H1 (cell line): ENCODE results near the gene FXYD3. TPM values are rescaled to one million over a fixed set of nuclear protein-coding genes. Genes with fewer than 3 reads are reported as not detected.

Experiments used
- CTCF ChIA-PET: fragments of 300-600 bp; sonication (Branson Sonifier 250); formaldehyde crosslinking; loops from one replicate; lab custom pipeline; 2021; ENCODE audit not compliant: partially characterized antibody; lab: Charles Lee
- POLR2A ChIA-PET: fragments of 300-600 bp; sonication (Branson Sonifier 250); formaldehyde crosslinking; loops from one replicate; lab custom pipeline; 2021; ENCODE audit warnings: inconsistent platforms; ENCODE audit not compliant: partially characterized antibody; lab: Charles Lee
- DNase-seq, 2 experiments: peaks; one replicate each; pipeline versions ENCODE4 v3.0.0 to v3.0.0-alpha.2; 2010 to 2022; ENCODE audit warnings: low spot score in 2 of 2, low read depth in 1 of 2, mixed read lengths in 1 of 2
- FAIRE-seq: peaks from 2 replicates; lab custom pipeline; 2011; peaks lifted over from hg19 to GRCh38; lab: Jason Lieb, UNC
- H2AFZ ChIP-seq: 2 replicates; pipeline ENCODE4 v1.8.1; 2012; ENCODE audit warnings: low read length, inconsistent platforms
- H2AK5ac ChIP-seq: 2 replicates; pipeline ENCODE4 v1.6.1; 2013; ENCODE audit warnings: low read depth, low read length
- H2BK120ac ChIP-seq: replicated peaks from 2 replicates; pipeline ENCODE3; 2013; ENCODE audit warnings: low read depth, low read length, inconsistent platforms
- H2BK12ac ChIP-seq: 2 replicates; pipeline ENCODE4 v1.6.1; 2013; ENCODE audit warnings: low read depth, low read length
- H2BK15ac ChIP-seq: 2 replicates; pipeline ENCODE4 v1.6.1; 2013; ENCODE audit warnings: low read length
- H2BK20ac ChIP-seq: 2 replicates; pipeline ENCODE4 v1.6.1; 2013; ENCODE audit warnings: low read length
- H2BK5ac ChIP-seq: 2 replicates; pipeline ENCODE4 v1.6.1; 2013; ENCODE audit warnings: low read depth, low read length
- H3K14ac ChIP-seq: 2 replicates; pipeline ENCODE4 v1.6.1; 2013; ENCODE audit warnings: inconsistent platforms; ENCODE audit not compliant: insufficient read length
- H3K18ac ChIP-seq: 2 replicates; pipeline ENCODE4 v1.6.1; 2013; ENCODE audit warnings: low read length; ENCODE audit errors: extremely low read depth
- H3K23ac ChIP-seq: 2 replicates; pipeline ENCODE4 v1.6.1; 2013; ENCODE audit warnings: inconsistent platforms; ENCODE audit not compliant: insufficient read length
- H3K23me2 ChIP-seq: 2 replicates; pipeline ENCODE4 v1.6.1; 2013; ENCODE audit warnings: low read depth, low read length
- H3K27ac ChIP-seq: 2 replicates; pipeline ENCODE4 v1.6.1; 2011; ENCODE audit warnings: low read depth, low read length, inconsistent platforms
- H3K27me3 ChIP-seq, 4 experiments: replicated peaks in 1 of 4; 1 replicate in 1 of 4; 2 replicates in 3 of 4; pipeline versions ENCODE4 v1.6.1 to v1.8.1; 2011 to 2013; ENCODE audit warnings: low read length in 3 of 4, mild to moderate bottlenecking in 3 of 4, inconsistent platforms in 2 of 4, mixed read lengths in 2 of 4, moderate library complexity in 1 of 4; ENCODE audit not compliant: control insufficient read depth in 3 of 4, insufficient read depth in 3 of 4; ENCODE audit errors: extremely low read depth in 1 of 4
- H3K36me3 ChIP-seq, 4 experiments: 2 replicates each; pipeline versions ENCODE4 v1.6.1 to v1.8.1; 2011 to 2013; ENCODE audit warnings: mild to moderate bottlenecking in 4 of 4, low read length in 3 of 4, moderate library complexity in 2 of 4, control low read depth in 1 of 4, inconsistent platforms in 1 of 4; ENCODE audit not compliant: insufficient read depth in 4 of 4, control insufficient read depth in 2 of 4
- H3K4ac ChIP-seq: replicated peaks from 2 replicates; pipeline ENCODE3; 2013; ENCODE audit warnings: low read length, low read depth, mixed read lengths, inconsistent platforms; ENCODE audit not compliant: insufficient read length
- H3K4me1 ChIP-seq, 4 experiments: replicated peaks in 1 of 4; 1 replicate in 1 of 4; 2 replicates in 3 of 4; pipeline versions ENCODE4 v1.6.1 to v1.8.1; 2011 to 2013; ENCODE audit warnings: low read length in 3 of 4, inconsistent platforms in 2 of 4, mixed read lengths in 1 of 4; ENCODE audit not compliant: insufficient read depth in 4 of 4, control insufficient read depth in 3 of 4
- H3K4me2 ChIP-seq, 2 experiments: 2 replicates each; pipeline versions ENCODE4 v1.6.1 to v1.8.1; 2011 to 2013; ENCODE audit warnings: low read depth in 2 of 2, low read length in 2 of 2, control low read depth in 1 of 2, inconsistent platforms in 1 of 2, mild to moderate bottlenecking in 1 of 2; ENCODE audit not compliant: insufficient read depth in 1 of 2
- H3K4me3 ChIP-seq, 4 experiments: fragments of 200-600, 300-600 bp in 1 of 4; sonication (generic), shearing (Covaris generic), sonication (Bioruptor Twin) in 1 of 4; 2 replicates each; pipeline versions ENCODE4 v1.5.1 to v1.8.1; 2011 to 2016; ENCODE audit warnings: low read length in 4 of 4, low read depth in 3 of 4, control low read depth in 2 of 4, inconsistent platforms in 2 of 4, mild to moderate bottlenecking in 2 of 4, mixed read lengths in 1 of 4, moderate library complexity in 1 of 4; ENCODE audit not compliant: insufficient read depth in 2 of 4; ENCODE audit errors: extremely low read depth in 1 of 4
- H3K56ac ChIP-seq: replicated peaks from 2 replicates; pipeline ENCODE3; 2013; ENCODE audit warnings: low read depth, mild to moderate bottlenecking, mixed read lengths, low read length, inconsistent platforms; ENCODE audit not compliant: insufficient read length
- H3K79me1 ChIP-seq: 2 replicates; pipeline ENCODE4 v1.6.1; 2013; ENCODE audit warnings: low read depth, low read length, control low read depth
- H3K79me2 ChIP-seq, 2 experiments: 2 replicates each; pipeline versions ENCODE4 v1.6.1 to v1.8.1; 2012 to 2013; ENCODE audit warnings: low read length in 2 of 2, mild to moderate bottlenecking in 2 of 2, inconsistent platforms in 1 of 2; ENCODE audit not compliant: insufficient read depth in 2 of 2, control insufficient read depth in 1 of 2
- H3K9ac ChIP-seq, 4 experiments: replicated peaks in 1 of 4; 1 replicate in 1 of 4; 2 replicates in 3 of 4; pipeline versions ENCODE4 v1.6.1 to v1.8.1; 2011 to 2013; ENCODE audit warnings: low read depth in 3 of 4, low read length in 3 of 4, control low read depth in 2 of 4, mild to moderate bottlenecking in 2 of 4, moderate library complexity in 2 of 4, inconsistent platforms in 1 of 4; ENCODE audit errors: extremely low read depth in 1 of 4
- H3K9me3 ChIP-seq, 2 experiments: 2 replicates each; pipeline versions ENCODE4 v1.6.1 to v1.8.1; 2012 to 2013; ENCODE audit warnings: mild to moderate bottlenecking in 2 of 2, moderate library complexity in 2 of 2, control low read depth in 1 of 2, inconsistent platforms in 1 of 2, low read depth in 1 of 2, low read length in 1 of 2, mixed read lengths in 1 of 2; ENCODE audit not compliant: insufficient read depth in 2 of 2
- H4K20me1 ChIP-seq, 2 experiments: replicated peaks in 1 of 2; 2 replicates each; pipeline versions ENCODE3 to v1.8.1; 2011 to 2013; ENCODE audit warnings: inconsistent platforms in 2 of 2, low read length in 2 of 2, mild to moderate bottlenecking in 1 of 2; ENCODE audit not compliant: insufficient read depth in 2 of 2, control insufficient read depth in 1 of 2
- H4K5ac ChIP-seq: 2 replicates; pipeline ENCODE4 v1.6.1; 2013; ENCODE audit warnings: low read length, low read depth, mixed read lengths, inconsistent platforms; ENCODE audit not compliant: insufficient read length
- H4K8ac ChIP-seq: 2 replicates; pipeline ENCODE4 v1.8.0; 2013; ENCODE audit warnings: mild to moderate bottlenecking, moderate library complexity, low read length, inconsistent platforms; ENCODE audit not compliant: insufficient read depth; ENCODE audit errors: extremely low read depth
- H4K91ac ChIP-seq: replicated peaks from 2 replicates; pipeline ENCODE3; 2013; ENCODE audit warnings: low read length, mixed read lengths, inconsistent platforms; ENCODE audit not compliant: insufficient read length
- ASH2L ChIP-seq: fragments of 200-600, 300-600 bp; sonication (generic); IDR thresholded peaks from one replicate; pipeline ENCODE4 v1.7.1; 2017; ENCODE audit warnings: low read length
- EP300 ChIP-seq, 2 experiments: IDR thresholded peaks; 1 replicate in 1 of 2; 2 replicates in 1 of 2; pipeline ENCODE4 v1.6.1; 2011 to 2012; ENCODE audit warnings: low read depth in 2 of 2, low read length in 2 of 2, mild to moderate bottlenecking in 2 of 2, borderline replicate concordance in 1 of 2, inconsistent platforms in 1 of 2, moderate library complexity in 1 of 2
- HDAC2 ChIP-seq, 2 experiments: fragments of 300-600 bp in 1 of 2; sonication (generic) in 1 of 2; IDR thresholded peaks; 2 replicates each; pipeline ENCODE4 v1.6.1; 2011 to 2012; ENCODE audit warnings: low read depth in 2 of 2, low read length in 2 of 2, mild to moderate bottlenecking in 2 of 2, moderate library complexity in 2 of 2, borderline replicate concordance in 1 of 2, inconsistent platforms in 1 of 2
- KDM4A ChIP-seq: IDR thresholded peaks from one replicate; pipeline ENCODE4 v1.7.1; 2012; ENCODE audit warnings: low read depth, mild to moderate bottlenecking, moderate library complexity, low read length, inconsistent platforms; ENCODE audit not compliant: severe bottlenecking
- SAP30 ChIP-seq: fragments of 300-600 bp; sonication (generic); IDR thresholded peaks from 2 replicates; pipeline ENCODE4 v1.7.1; 2012; ENCODE audit warnings: low read length, moderate library complexity, mild to moderate bottlenecking, inconsistent platforms; ENCODE audit not compliant: insufficient read depth, insufficient replicate concordance
- SRF ChIP-seq: IDR thresholded peaks from 2 replicates; pipeline ENCODE4 v1.6.1; 2011; ENCODE audit warnings: mild to moderate bottlenecking, low read depth, low read length, moderate library complexity
- SUZ12 ChIP-seq: fragments of 200-600 bp; sonication (generic); IDR thresholded peaks from 2 replicates; pipeline ENCODE4 v1.6.1; 2012; ENCODE audit warnings: mild to moderate bottlenecking, inconsistent platforms, low read length, moderate library complexity, mixed read lengths
- TAF1 ChIP-seq: IDR thresholded peaks from 2 replicates; pipeline ENCODE4 v1.6.1; 2011; ENCODE audit warnings: mild to moderate bottlenecking, low read depth, low read length
- WGBS, 2 experiments: shearing (Covaris generic) in 1 of 2; methylation state at CpG; one replicate each; pipeline versions ENCODE4 v1.1.6 to v1.1.7; 2013 to 2015; ENCODE audit warnings: low lambda C conversion rate in 2 of 2, mixed read lengths in 2 of 2, inconsistent platforms in 1 of 2, low coverage in 1 of 2, missing lambda C conversion rate in 1 of 2; ENCODE audit not compliant: insufficient replicate concordance in 2 of 2, insufficient coverage in 1 of 2, insufficient read length in 1 of 2; ENCODE audit errors: extremely low coverage in 1 of 2, missing lambda C conversion rate in 1 of 2; 5-methylcytosine and 5-hydroxymethylcytosine counted together
- polyA plus RNA-seq, 7 experiments: library from polyadenylated mRNA; depleted of rRNA in 3 of 7; stranded (reverse) in 5 of 7; unstranded in 2 of 7; fragments of >200 nt in 5 of 7; fragments of 200-250 nt in 2 of 7; gene quantifications; 1 replicate in 5 of 7; 2 replicates in 1 of 7; 4 replicates in 1 of 7; pipeline versions ENCODE4 v1.2.1 to v1.2.3, GENCODE V29; 2011 to 2013; ENCODE audit warnings: missing spikeins in 2 of 7, mixed read lengths in 2 of 7
- total RNA-seq: library from RNA; stranded (reverse); fragmentation: NEBNext Ultra II Directional; extraction: Animal tissue kit (Norgen Biotek cat#: 25700); gene quantifications from 2 replicates; pipeline ENCODE4 v1.2.1, GENCODE V29; 2021

Gene FXYD3
- total and polyA plus RNA-seq, 2 of the 8 experiments (the other 6 are each of a cell fraction or from before 2014, with no cell fraction given): 0.33 TPM; not detected in 1

DNA sequence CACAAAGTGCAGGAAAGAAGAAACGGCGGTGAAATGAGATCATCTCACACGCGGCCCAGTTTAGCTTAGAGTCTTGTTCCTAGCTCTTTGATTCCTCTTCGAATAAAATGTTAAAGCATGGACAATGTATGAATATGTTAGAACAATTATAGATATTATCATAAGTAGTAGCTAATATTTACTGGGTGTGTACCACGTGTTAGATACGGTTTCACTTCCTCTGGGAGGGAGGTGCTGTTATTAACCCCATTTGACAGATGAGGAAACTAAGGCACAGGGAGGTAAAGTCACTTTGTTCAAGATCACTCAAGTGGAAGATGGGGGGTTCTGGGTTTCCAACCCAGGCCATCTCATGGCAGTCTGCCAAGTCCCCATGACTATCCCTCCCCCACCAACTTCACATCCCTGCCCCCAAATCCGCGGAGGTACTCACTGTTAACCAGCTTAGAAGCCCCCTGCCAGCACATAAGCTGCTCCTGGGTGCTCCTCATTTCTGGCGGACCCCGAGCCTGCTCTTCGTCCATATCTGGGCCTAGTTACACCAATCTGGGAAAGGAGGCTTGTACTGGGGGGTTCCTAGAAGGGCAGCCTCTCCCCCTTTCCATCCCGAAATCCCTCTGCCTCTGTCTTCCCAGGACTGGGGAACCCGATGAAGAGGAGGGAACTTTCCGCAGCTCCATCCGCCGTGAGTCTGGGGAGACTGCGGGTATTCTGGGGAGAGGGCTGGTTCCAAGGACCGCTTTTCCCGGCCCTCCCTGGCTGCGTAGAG is 26.4 kb downstream of the FXYD3 start:
- H3K18ac ChIP-seq: peak overlapping the region; percentile 48
- H4K5ac ChIP-seq: no peak overlapping the region
- no peak overlapping the region; a peak in 2 of 7 replicates for H3K9ac ChIP-seq
- peak overlapping the region; percentile 93 for H3K4ac ChIP-seq
- peak overlapping the region; percentile 75; the same call in 1 of the 2 replicates for H2BK12ac ChIP-seq
- peak overlapping the region; percentile 94; the same call in 1 of the 2 replicates for H2BK15ac ChIP-seq
- H3K4me1 ChIP-seq: peaks cover 5 to 32% (median 25%) of the 10 kb centered on the region in 4 experiments
- CTCF ChIA-PET: interaction anchor here (0.6 to 10.2 kb wide), 37 partner anchors 11 to 406 kb away, joined by 3 to 154 read pairs (median 4); partner anchors contain the start of genes FXYD3 and FXYD5
- no peak overlapping the region for H2AK5ac ChIP-seq
- H4K91ac ChIP-seq: peak overlapping the region; percentile 79
- H2AFZ ChIP-seq: no peak overlapping the region
- no peak overlapping the region for H3K56ac ChIP-seq
- DNase-seq: peak in 1 of 2 experiments; percentile 84
- H3K4me2 ChIP-seq: peak overlapping the region; percentile 78 to 89
- H2BK20ac ChIP-seq: no peak overlapping the region; the same call in 1 of the 2 replicates
- no peaks in the 10 kb centered on the region for H3K36me3 ChIP-seq
- peaks cover 20% of the 10 kb centered on the region; the same call in 1 of the 2 replicates for H3K23me2 ChIP-seq
- peak overlapping the region; percentile 48 to 68 (median 54) for H3K4me3 ChIP-seq
- no peaks in the 10 kb centered on the region for H3K79me2 ChIP-seq
- WGBS, 2 experiments: 11% methylated on average over 20 of the region's 21 CpGs; no CpG with 5 or more reads in 1 of the 2 experiments
- H2BK5ac ChIP-seq: peak overlapping the region; percentile 10; the same call in 1 of the 2 replicates
- H3K23ac ChIP-seq: no peak overlapping the region
- peak overlapping the region; percentile 73 for H2BK120ac ChIP-seq
- POLR2A ChIA-PET: interaction anchor here (0.5 to 4.8 kb wide), 21 partner anchors 12 to 369 kb away, joined by 3 to 67 read pairs (median 4); partner anchors contain the start of gene FXYD5
- H3K79me1 ChIP-seq: no peaks in the 10 kb centered on the region
- TF ChIP-seq SUZ12 (no peak), KDM4A (no peak), EP300 (IDR thresholded peaks at IDR 0.05; ENCODE audit: borderline replicate concordance in 1 of 2, low read depth in 2 of 2, low read length in 2 of 2) (no peak), ASH2L (no peak), SRF (no peak), HDAC2 (IDR thresholded peaks at IDR 0.05; ENCODE audit: borderline replicate concordance in 1 of 2, low read depth in 2 of 2, low read length in 2 of 2) (peak in 1 of 2 experiments; percentile 82; a peak in 1 of 4 replicates), TAF1 (0 out of 2 replicates have a peak, but pooled peaks have one; percentile 16), SAP30 (no peak)
- H3K9me3 ChIP-seq: no peaks in the 10 kb centered on the region
- H4K20me1 ChIP-seq: peaks cover 0 to 3% of the 10 kb centered on the region in 2 experiments
- FAIRE-seq: no peak
- no peak overlapping the region for H3K27ac ChIP-seq
- H4K8ac ChIP-seq: no peak overlapping the region
- peaks cover 0 to 15% (median 8%) of the 10 kb centered on the region in 4 experiments; a peak in 5 of 7 replicates for H3K27me3 ChIP-seq
- H3K14ac ChIP-seq: no peak overlapping the region
